Effector CD4-positive, alpha-beta T cell (primary cell): ENCODE measurements around the gene TGM3.

Experiments
- DNase-seq: peaks from one replicate; pipeline ENCODE4 v3.0.0-alpha.2; 2020

The TGM3 gene

GRCh38 chr20:2385496-2385895 is 89.7 kb downstream of the TGM3 start:
- no peak for DNase-seq

- DNase-seq: no peak
Measured at GRCh38 chr20:2386516-2387179, 90.8 kb downstream of the TGM3 start.

GRCh38 chr20:2387180-2387577 is 91.4 kb downstream of the TGM3 start:
- DNase-seq: no peak

GRCh38 chr20:2387580-2387979 is 91.8 kb downstream of the TGM3 start:
- no peak for DNase-seq
